SKM-1 (cell line): ENCODE data around the gene NAP1L1.

Source experiments
- DNase-seq: peaks from one replicate; lab custom pipeline; 2025; ENCODE audit not compliant: unreplicated experiment; lab: John Stamatoyannopoulos, UW

NAP1L1 gene

DNA sequence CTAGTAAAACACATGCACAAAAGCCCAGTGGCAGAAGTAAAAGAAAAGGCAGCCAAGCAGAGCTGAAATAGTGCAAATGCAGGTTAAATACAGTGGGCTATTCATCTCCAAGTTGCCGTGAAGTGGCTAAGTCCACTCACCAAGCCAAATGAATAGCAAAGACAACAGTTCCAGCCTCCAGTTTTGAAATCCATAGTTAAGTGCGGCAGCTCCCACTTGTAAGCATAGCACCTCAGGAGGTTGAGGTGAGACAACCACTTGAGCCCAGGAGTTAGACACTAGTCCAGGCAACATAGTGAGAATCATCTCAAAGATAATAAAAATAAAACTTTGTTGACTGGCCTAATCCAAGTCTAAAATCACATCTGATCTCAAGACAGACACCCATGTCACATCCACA lies 43.1 kb downstream of the NAP1L1 start:
- no peak for DNase-seq

GRCh38 chr12:76040461-76040860 lies 44.0 kb downstream of the NAP1L1 start:
- no peak for DNase-seq

DNA sequence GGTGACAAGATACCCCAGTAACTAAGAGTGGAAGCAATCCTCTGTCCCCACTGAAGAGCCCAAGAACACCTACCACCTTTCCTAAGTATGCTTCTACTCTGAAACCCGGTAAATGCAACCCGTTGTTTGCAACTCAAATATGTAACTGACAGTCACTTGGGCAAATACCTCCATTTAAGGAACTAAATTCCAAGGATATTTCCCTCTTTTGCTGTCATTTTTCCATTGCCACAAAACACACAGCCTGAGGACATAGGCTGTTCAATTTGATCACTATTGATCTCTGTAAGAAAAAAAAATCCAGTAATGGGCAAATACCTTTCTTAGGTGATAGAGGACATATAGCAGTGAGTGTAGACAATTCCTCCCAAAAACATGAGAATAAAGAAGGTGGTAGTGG lies 46.3 kb downstream of the NAP1L1 start:
- DNase-seq = no peak

GRCh38 chr12:76037130-76038103 lies 47.1 kb downstream of the NAP1L1 start:
- peak; percentile 22 for DNase-seq

DNA sequence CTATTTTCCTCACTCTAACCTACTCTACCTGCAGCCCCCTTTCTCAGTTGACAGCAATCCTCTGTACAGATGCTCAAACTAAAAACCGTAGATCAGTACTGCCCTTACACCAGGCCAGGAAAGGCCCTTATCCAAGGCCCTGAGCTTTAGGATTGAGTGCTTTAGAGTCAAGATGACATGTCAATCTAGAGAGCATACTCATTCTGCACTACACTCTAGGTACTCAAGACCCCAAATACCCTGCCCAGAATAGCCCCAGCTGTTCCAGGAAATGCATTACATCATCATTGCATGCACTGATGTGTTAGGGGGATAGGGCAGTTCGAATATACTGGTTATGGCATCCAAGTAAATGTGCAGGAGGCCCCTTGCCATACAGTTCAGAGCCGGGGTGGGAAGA lies 49.4 kb downstream of the NAP1L1 start:
- no peak for DNase-seq

GRCh38 chr12:76033081-76034011 lies 51.1 kb downstream of the NAP1L1 start:
- DNase-seq = no peak

GRCh38 chr12:76032043-76032981 lies 52.2 kb downstream of the NAP1L1 start:
- no peak for DNase-seq

DNA sequence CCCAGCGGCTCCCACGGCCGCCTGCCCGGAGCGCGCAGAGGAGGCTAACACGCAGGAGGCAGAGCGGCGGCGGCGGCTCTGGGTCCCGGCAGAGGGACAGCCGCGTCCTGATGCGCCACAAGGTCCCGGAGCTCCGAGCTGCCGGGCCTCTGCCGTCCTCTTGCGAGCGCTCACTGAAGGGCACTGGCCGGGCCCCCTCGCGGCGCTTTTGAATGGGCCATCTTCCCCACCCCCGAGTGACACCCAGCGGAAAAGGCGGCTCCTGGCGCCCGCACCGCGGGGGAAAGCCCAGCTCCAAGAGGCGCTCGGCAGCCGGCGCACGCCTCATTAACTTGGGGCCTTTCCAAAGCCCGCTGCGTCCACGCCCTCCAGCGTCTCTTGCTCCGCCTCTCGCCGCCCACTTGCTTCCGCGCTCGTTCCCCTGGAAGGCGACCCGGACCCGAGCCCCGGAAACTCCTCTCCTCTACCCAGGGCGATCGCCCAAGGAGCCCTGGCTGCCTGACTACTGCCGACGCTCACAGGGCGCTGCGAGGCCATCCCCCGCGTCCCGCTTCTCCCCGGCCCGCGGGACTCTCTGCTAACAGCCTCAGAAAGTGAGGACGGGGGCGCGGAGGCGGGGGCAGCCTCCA lies 53.0 kb downstream of the NAP1L1 start, which contains the start of gene PHLDA1:
PHLDA1 (minus strand) TSS at position 363 of the 629 bp plus-strand sequence.
- peak; percentile 22 for DNase-seq

- DNase-seq = no peak
Measured at GRCh38 chr12:76031081-76031413, 53.4 kb downstream of the NAP1L1 start.

DNA sequence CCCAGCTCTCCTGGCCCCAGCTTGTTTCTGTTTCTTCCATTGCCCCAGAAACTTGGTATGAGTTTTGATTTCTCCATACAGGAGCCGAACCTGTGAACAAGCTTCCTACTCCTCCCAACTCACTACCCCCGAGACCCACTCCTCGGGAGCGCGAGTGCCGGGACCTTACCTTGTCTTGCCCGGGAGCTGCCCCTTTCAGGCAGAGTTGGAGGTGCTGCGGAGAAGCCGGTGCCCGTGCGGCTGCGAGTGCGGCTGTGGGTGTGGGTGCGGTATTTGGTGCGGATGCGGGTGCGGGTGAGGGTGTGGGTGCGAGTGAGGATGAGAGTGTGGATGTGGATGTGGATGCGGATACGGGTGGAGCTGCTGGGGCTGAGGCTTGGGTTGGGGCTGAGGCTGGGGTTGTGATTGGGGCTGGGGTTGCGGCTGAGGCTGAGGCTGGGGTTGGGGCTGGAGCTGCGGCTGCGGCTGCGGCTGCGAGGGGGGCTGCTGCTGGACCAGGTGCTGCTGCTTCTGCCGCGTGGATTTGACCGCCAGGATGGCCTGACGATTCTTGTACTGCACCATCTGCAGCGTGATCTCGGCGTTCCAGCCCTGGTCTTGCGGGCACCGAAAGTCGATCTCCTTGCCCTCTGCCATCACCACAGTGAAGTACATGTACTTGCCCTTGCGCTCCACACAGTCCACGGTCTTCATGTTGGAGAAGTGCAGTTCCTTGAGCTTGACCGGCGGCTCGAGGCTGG lies 54.0 kb downstream of the NAP1L1 start:
- DNase-seq = no peak

- no peak for DNase-seq
Measured at GRCh38 chr12:76029982-76030340, 54.5 kb downstream of the NAP1L1 start.

DNA sequence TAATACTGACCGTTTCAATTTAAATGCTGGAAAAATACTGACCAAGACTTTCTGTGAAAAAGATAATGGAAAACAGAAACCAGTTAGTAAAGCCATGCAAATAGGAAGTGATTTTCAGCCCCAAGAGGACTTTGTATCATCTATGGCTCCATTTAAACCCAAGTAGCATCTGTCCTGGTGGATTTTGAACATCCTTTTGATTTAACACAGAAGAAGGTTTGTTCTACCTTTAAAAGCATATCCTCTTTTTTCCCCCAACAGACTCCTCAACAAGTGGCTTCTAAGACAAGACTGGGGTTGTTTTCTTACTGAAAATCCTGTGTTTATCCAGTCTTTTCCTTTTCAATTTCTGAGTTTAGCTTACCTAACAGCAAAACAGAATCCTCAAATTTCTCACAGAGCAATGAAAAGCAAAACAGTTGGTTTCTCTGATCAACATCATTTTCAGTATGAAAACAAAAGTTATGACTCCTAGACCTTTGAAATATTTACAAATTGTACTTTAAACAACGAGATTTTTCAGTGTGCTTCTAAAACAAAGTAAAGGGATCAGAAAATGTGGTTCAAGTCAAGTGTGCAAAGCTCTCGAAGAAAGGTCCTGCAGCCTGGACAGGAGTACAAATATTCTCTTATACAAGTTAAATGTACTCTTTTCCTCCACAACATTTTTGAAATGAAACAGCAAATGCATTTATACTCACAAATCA lies 55.8 kb downstream of the NAP1L1 start:
- DNase-seq = no peak

DNA sequence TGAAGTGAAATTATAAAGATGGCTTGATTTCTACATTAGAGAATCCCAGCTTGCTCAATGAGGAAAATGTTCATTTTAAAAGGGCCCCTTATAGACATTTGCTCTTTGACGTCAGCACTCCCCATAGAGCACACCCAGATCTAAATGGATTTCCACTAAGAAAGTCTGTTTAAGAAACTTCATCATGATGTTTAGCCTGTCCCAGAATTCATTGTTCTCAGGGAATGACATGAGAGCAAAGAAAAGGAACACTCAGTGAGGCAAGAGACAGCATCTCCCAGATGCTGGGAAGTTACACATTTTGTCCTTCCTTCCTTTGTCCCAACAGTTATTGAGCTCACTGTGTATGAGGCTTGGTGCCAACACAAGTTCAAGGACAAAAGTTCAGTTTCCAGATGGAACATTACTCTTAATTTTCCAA lies 57.8 kb downstream of the NAP1L1 start:
- no peak for DNase-seq

DNA sequence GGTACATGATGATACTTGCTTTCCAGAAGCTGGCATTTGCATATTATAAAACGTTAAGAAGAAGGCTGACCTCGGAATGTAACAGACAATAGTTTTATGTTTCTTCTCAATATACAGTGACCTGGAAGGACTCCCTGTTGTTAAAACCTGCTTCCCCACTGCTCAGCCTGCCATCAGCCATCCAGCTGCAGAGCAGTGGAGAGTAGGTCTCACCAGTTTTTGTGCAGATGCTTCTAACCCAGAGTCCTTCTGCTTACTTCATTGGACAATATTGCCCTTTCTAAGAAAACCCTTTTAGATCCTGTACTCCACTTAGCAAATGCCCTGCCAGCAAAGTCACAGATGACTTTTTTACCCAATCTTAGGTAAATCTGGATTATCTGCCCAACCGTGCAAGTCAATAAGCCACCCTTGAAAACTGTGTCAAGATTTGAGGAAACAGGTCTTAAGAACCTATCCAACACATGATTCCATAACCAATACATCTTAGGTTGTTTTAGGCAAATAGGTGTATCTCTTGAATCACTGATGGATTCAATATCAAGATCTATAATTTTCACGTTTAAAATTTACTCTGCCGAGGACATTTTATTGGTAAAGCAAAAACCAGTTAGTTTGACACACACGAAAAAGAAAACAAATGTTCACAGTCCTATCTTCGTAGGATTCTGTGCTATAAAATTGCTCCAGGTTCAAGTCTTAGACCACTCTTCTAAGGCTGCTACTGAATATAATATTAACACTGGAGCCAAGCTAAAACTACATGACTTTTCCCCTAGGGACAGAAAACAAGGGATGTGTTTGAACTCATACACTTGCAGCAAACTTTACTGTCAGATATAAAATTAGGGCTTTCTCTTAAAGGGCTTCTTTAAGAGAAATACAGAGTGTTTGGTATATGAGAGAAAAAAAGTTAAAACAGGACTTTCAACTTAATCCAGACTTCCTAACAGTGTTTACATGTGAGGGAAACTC lies 58.6 kb downstream of the NAP1L1 start:
- DNase-seq = no peak

GRCh38 chr12:76024942-76025600 lies 59.4 kb downstream of the NAP1L1 start:
- DNase-seq = no peak

DNA sequence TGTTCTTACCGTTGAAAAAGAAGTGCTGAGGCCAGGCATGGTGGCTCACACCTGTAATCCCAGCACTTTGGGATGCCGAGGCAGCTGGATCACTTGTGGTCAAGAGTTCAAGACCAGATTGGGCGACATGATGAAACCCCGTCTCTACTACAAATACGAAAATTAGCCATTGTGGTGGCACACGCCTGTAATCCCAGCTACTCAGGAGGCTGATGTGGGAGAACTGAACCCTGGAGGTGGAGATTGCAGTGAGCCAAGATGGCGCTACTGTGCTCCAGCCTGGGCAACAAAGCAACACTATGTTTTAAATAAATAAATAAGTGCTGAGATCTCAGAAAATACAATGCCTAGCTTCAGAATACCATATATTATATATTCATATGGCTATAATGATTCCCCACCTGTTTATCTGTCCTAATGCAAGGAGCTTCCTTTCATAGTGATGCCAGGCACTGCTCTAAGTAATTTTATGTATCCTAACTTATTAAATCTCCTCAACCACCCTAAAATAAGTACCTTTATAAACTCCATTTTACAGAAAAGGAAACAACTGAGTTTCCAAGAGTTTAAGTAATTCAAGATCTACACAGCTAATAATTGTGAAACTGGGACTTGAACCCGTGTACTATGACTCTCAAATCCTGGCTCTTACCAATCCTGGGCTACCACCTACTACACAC lies 60.2 kb downstream of the NAP1L1 start:
- no peak for DNase-seq
